Measurements from ENCODE around the gene KPNB1. TPM values are rescaled to one million over a fixed set of nuclear protein-coding genes. Genes with fewer than 3 reads are reported as not detected.

Gene KPNB1
- total RNA-seq, 1 experiment from 2014 or later, result 742 TPM

DNA sequence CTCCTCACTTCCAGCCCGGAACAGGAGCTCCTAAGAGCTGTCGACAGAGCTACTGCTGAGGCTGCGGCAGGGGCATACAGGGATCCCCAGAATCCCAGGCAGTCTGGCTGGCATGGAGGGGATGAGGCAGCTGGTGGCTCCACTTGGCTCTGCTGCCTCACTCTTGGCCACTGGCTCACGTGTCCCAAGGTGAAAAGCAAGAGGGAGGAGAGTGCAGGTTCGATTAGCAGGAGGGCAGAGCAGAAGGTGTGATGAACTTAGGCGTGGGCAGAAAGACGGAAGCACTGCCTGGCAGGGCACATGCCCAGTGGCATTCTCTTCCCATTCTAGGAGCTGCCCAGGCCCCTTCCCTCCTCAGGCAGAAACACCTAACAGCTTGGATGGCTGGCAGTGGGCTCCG is 72.0 kb downstream of the KPNB1 start:
- H3K27ac ChIP-seq (ENCODE audit: insufficient read length, low read depth, low read length), result no peak overlapping the region
- Mint-ChIP-seq H3K27ac (no peak overlapping the region; a peak in 1 of 7 replicates), H3K9me3 (no peaks in the 10 kb centered on the region), H3K4me1 (peaks cover 20 to 30% of the 10 kb centered on the region in 2 experiments), H3K27me3 (ENCODE audit: low read depth) (peaks cover 73% of the 10 kb centered on the region), H3K4me3 (no peak overlapping the region), H3K36me3 (ENCODE audit: insufficient read depth in 1 of 3, low read depth in 3 of 3) (no peaks in the 10 kb centered on the region)
- H4K91ac ChIP-seq (ENCODE audit: insufficient read length, low read depth, low read length), result no peak overlapping the region
- H3T11ph ChIP-seq (ENCODE audit: low read length), result no peak overlapping the region
- no peak overlapping the region for H3K18ac ChIP-seq (ENCODE audit: insufficient read length, low read depth, low read length)
- no peak overlapping the region for H2BK15ac ChIP-seq (ENCODE audit: low read depth, low read length)
- no peak overlapping the region for H3K4me2 ChIP-seq (ENCODE audit: insufficient read depth, insufficient read length, low read length)
- no peak overlapping the region for H3K9ac ChIP-seq (ENCODE audit: extremely low read depth, insufficient read length, low read length)
- H2AFZ ChIP-seq (ENCODE audit: low read length), result no peak overlapping the region
- no peak overlapping the region for H2BK20ac ChIP-seq (ENCODE audit: low read depth, low read length, poor library complexity, severe bottlenecking)
- no peak overlapping the region for H3K23ac ChIP-seq (ENCODE audit: insufficient read length, low read depth, low read length)
- no peaks in the 10 kb centered on the region for H3K79me1 ChIP-seq (ENCODE audit: insufficient read depth, low read depth, low read length, poor library complexity, severe bottlenecking)
- H4K20me1 ChIP-seq (ENCODE audit: control insufficient read depth, insufficient read depth, insufficient read length), result no peaks in the 10 kb centered on the region
- no peak overlapping the region for H2BK12ac ChIP-seq (ENCODE audit: insufficient read length, low read depth, low read length)
- no CpG with 5 or more reads among the region's 8 CpGs for WGBS (ENCODE audit: extremely low coverage, insufficient read length, low lambda C conversion rate)
- no peak for DNase-seq
- H2BK5ac ChIP-seq (ENCODE audit: insufficient read length, low read length), result no peak overlapping the region
- H4K5ac ChIP-seq (ENCODE audit: insufficient read length, low read depth, low read length), result no peak overlapping the region
- no peak overlapping the region for H4K8ac ChIP-seq (replicated peaks; ENCODE audit: insufficient read length, low read depth, low read length)
- no peak overlapping the region for H3K56ac ChIP-seq (ENCODE audit: insufficient read length, low read depth, low read length)
- H3K9me3 ChIP-seq (ENCODE audit: control insufficient read depth, low read depth, low read length), result no peaks in the 10 kb centered on the region
- H2AK5ac ChIP-seq (ENCODE audit: insufficient read length, low read length), result no peak overlapping the region
- no peak overlapping the region; the same call in 1 of the 2 replicates for H3K14ac ChIP-seq (ENCODE audit: insufficient read depth, low read length)
- H3K4me1 ChIP-seq (ENCODE audit: insufficient read depth, low read length), result no peaks in the 10 kb centered on the region
- H3K27me3 ChIP-seq (ENCODE audit: insufficient read depth, low read length), result peaks cover 2% of the 10 kb centered on the region; the same call in 1 of the 2 replicates
- H3K4ac ChIP-seq (ENCODE audit: low read depth, low read length), result no peak overlapping the region
- H3K23me2 ChIP-seq (ENCODE audit: insufficient read length, low read depth, low read length, poor library complexity, severe bottlenecking), result peaks cover 3% of the 10 kb centered on the region
- TF ChIP-seq, protein P1, sequence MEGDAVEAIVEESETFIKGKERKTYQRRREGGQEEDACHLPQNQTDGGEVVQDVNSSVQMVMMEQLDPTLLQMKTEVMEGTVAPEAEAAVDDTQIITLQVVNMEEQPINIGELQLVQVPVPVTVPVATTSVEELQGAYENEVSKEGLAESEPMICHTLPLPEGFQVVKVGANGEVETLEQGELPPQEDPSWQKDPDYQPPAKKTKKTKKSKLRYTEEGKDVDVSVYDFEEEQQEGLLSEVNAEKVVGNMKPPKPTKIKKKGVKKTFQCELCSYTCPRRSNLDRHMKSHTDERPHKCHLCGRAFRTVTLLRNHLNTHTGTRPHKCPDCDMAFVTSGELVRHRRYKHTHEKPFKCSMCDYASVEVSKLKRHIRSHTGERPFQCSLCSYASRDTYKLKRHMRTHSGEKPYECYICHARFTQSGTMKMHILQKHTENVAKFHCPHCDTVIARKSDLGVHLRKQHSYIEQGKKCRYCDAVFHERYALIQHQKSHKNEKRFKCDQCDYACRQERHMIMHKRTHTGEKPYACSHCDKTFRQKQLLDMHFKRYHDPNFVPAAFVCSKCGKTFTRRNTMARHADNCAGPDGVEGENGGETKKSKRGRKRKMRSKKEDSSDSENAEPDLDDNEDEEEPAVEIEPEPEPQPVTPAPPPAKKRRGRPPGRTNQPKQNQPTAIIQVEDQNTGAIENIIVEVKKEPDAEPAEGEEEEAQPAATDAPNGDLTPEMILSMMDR (conservative IDR thresholded peaks at IDR 0.05), result no peak
- no peaks in the 10 kb centered on the region for H3K79me2 ChIP-seq (ENCODE audit: insufficient read depth, low read length)
- H2BK120ac ChIP-seq (ENCODE audit: low read depth, low read length, poor library complexity, severe bottlenecking), result no peak overlapping the region
